ENCODE measurements around the gene DCAF12L2. TPM values are rescaled to one million over a fixed set of nuclear protein-coding genes. Genes with fewer than 3 reads are reported as not detected.
"Not testable (repeated sequence)": the region's sequence is repeated elsewhere in the genome, so short reads cannot be mapped to it uniquely, and the experiment has no call there.

DCAF12L2 gene
- total RNA-seq, result not detected
- not detected for total RNA-seq (2013)
- 0 to 0.14 (median 0) reads per million in 29 experiments for total RNA-seq

DNA sequence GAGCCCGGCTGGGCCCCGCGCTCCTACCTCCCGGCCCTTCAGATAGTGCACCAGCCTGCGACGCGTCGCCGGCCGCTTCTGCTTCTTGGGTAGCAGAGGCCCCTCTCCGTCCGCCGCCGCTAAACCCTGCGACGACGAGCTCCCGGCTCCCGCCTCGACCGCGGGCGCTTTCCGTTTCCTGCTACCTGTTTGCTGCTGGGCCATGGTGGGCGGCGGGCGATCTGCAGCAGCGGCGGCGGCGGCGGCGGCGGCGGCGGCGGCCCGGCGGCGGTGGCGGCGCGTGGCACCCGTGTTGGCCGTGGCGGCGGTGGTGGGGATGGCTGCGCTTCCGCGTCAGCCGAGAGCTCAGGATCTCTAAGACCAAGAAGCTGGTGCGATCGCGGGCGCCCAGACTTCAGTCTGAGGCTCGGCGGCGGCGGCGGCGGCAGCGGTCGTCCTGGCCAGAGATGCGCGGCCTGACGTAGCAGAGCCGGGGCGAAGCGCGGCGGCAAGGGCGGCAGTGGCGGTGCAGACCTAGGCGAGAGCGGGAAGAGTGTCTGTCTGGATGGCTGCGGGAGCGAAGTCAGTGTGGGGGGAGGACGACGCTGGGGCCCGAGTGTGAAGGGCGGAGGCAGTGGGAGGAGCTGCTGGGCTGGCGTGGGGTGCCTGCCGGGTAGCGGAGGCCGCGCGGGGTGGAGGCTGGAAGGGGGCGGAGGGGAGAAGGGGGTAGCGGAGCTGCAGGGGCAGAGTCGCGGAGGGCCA is at the start of gene DCAF12L2:
DCAF12L2 (minus strand) TSS at position 569 of the 741 bp plus-strand sequence; CDS start at position 204, 365 bp downstream.
- peaks cover 10 to 31% of the 10 kb centered on the region in 2 donors for H3K27me3 Mint-ChIP-seq
- no peaks in the 10 kb centered on the region for H3K9me3 Mint-ChIP-seq
- H3K36me3 ChIP-seq (ENCODE audit: control insufficient read depth in 2 of 2, extremely low read depth in 1 of 2, insufficient read depth in 1 of 2, low read length in 1 of 2), result no peaks in the 10 kb centered on the region
- H3K27ac ChIP-seq (ENCODE audit: low read length), result no peak within 1 kb of the TSS
- H3K4me1 ChIP-seq (ENCODE audit: control insufficient read depth in 1 of 2, extremely low read depth in 1 of 2, insufficient read depth in 2 of 2, low read length in 2 of 2), result no peaks in the 10 kb centered on the region
- peaks cover 0 to 1% (median 0%) of the 10 kb centered on the region in 3 donors for H3K4me1 Mint-ChIP-seq
- H3K27me3 ChIP-seq (replicated peaks in 1 of 2; ENCODE audit: control insufficient read depth in 2 of 2, extremely low read depth in 1 of 2, insufficient read depth in 2 of 2, low read length in 1 of 2), result peaks cover 0 to 8% of the 10 kb centered on the region in 2 experiments
- ChIA-PET CTCF (interaction anchor here in 1 of 2 donors (0.6 kb wide), 1 partner anchor 31 kb away, joined by 6 read pairs; no protein-coding TSS in a partner anchor), POLR2A (no interaction called here)
- H3K27ac Mint-ChIP-seq, result no peak within 1 kb of the TSS
- WGBS (ENCODE audit: insufficient coverage), result 14% methylated on average over 52 of the region's 91 CpGs
- H3K4me3 ChIP-seq (ENCODE audit: control insufficient read depth in 1 of 2, extremely low read depth in 1 of 2, low read length in 1 of 2), result no peak within 1 kb of the TSS
- ATAC-seq (replicated peaks in 1 of 4) (peak in 1 of 4 experiments; percentile 27), DNase-seq (peak in 1 of 35 experiments; percentile 0)
- no peaks in the 10 kb centered on the region for H3K9me3 ChIP-seq
- H3K36me3 Mint-ChIP-seq, result no peaks in the 10 kb centered on the region
- peak within 1 kb of the TSS in 2 of 3 donors; percentile 46 to 52 for H3K4me3 Mint-ChIP-seq

DNA sequence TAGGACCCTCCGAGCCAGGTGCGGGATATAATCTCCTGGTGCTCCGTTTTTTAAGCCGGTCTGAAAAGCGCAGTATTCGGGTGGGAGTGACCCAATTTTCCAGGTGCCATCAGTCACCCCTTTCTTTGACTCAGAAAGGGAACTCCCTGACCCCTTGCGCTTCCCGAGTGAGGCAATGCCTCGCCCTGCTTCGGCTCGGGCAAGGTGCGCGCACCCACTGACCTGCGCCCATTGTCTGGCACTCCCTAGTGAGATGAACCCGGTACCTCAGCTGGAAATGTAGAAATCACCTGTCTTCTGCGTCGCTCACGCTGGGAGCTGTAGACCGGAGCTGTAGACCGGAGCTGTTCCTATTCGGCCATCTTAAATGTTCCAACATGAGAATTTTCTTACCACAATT is 24.8 kb upstream of the DCAF12L2 start:
- WGBS (ENCODE audit: insufficient coverage), result 100% methylated on average over 7 of the region's 21 CpGs
- CTCF ChIA-PET, result not testable (repeated sequence)

DNA sequence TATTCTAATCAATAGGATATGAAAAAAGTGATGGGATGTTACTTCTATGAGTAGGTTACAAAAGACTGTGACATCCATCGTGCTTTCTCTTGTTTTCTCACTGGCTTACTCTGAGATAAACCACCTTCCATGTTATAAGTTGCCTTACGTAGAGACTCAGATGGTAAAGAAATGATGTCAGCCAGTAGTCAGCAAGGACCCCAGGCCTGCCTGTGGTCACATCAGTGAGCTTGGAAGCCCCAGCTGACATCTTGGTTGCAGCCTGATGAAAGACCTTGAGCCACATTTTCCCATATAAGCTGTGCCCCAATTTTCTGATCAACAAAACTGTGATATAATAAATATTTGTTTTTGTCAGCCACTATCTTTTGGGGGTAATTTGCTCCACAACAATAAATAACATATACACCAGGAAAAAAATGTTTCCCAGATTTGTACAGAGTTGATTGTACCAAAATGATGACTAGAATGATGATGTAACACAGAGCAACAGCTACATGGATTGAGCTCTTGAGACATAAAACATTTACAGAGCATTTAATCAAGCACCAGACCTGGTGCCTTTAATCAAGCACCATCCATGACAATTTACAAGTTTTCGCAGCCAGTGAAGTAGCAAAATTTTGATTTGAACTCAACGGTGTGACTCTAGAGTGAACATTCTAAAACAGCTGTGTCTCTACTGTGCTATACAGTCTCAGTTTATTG is 11.2 kb upstream of the DCAF12L2 start:
- ChIA-PET CTCF (no interaction called here), POLR2A (no interaction called here)
- Histone ChIP-seq H3K4me3 (ENCODE audit: control insufficient read depth in 1 of 2, extremely low read depth in 1 of 2, low read length in 1 of 2) (no peak overlapping the region), H3K27me3 (replicated peaks in 1 of 2; ENCODE audit: control insufficient read depth in 2 of 2, extremely low read depth in 1 of 2, insufficient read depth in 2 of 2, low read length in 1 of 2) (no peaks in the 10 kb centered on the region), H3K9me3 (no peaks in the 10 kb centered on the region), H3K36me3 (ENCODE audit: control insufficient read depth in 2 of 2, extremely low read depth in 1 of 2, insufficient read depth in 1 of 2, low read length in 1 of 2) (no peaks in the 10 kb centered on the region), H3K4me1 (ENCODE audit: control insufficient read depth in 1 of 2, extremely low read depth in 1 of 2, insufficient read depth in 2 of 2, low read length in 2 of 2) (no peaks in the 10 kb centered on the region), H3K27ac (ENCODE audit: low read length) (no peak overlapping the region)
- no peaks in the 10 kb centered on the region for H3K9me3 Mint-ChIP-seq
- no peak overlapping the region for H3K4me3 Mint-ChIP-seq
- no peak for DNase-seq
- WGBS (ENCODE audit: insufficient coverage), result no CpG with 5 or more reads among the region's 4 CpGs
- peaks cover 0 to 12% of the 10 kb centered on the region in 2 donors for H3K27me3 Mint-ChIP-seq
- no peak for ATAC-seq (replicated peaks in 1 of 4)
- no peaks in the 10 kb centered on the region for H3K36me3 Mint-ChIP-seq
- H3K27ac Mint-ChIP-seq, result no peak overlapping the region
- no peaks in the 10 kb centered on the region for H3K4me1 Mint-ChIP-seq

More for the DNA sequence above, 24.8 kb upstream of the DCAF12L2 start:
- H3K4me3 ChIP-seq (ENCODE audit: control insufficient read depth in 1 of 2, extremely low read depth in 1 of 2, low read length in 1 of 2); H3K36me3 ChIP-seq (ENCODE audit: control insufficient read depth in 2 of 2, extremely low read depth in 1 of 2, insufficient read depth in 1 of 2, low read length in 1 of 2); H3K27me3 ChIP-seq (replicated peaks in 1 of 2; ENCODE audit: control insufficient read depth in 2 of 2, extremely low read depth in 1 of 2, insufficient read depth in 2 of 2, low read length in 1 of 2); H3K4me1 Mint-ChIP-seq; H3K9me3 Mint-ChIP-seq; ATAC-seq (replicated peaks in 1 of 4); H3K27ac ChIP-seq (ENCODE audit: low read length); DNase-seq; H3K27me3 Mint-ChIP-seq; H3K36me3 Mint-ChIP-seq; H3K9me3 ChIP-seq; POLR2A ChIA-PET; H3K4me1 ChIP-seq (ENCODE audit: control insufficient read depth in 1 of 2, extremely low read depth in 1 of 2, insufficient read depth in 2 of 2, low read length in 2 of 2); H3K27ac Mint-ChIP-seq; H3K4me3 Mint-ChIP-seq: not testable (repeated sequence)

DNA sequence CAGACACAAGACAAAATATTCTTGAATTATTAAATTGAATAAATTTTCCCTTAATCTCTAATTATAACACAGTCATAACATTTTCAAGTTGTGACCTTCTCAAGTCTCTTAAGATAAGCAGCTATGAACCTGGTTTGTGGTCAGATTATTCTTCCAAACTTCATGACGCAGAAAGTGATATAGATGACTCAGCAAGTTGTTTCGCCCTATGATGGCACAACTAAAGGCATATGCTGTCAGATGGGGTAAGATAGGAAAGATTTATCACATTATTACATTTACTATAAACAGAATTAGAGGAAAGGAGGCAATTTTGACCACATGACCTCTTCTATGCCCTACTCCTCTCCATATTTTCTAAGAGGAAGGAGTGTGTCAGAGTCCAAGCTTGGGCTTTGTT is 4.6 kb upstream of the DCAF12L2 start:
- no peaks in the 10 kb centered on the region for H3K36me3 ChIP-seq (ENCODE audit: control insufficient read depth in 2 of 2, extremely low read depth in 1 of 2, insufficient read depth in 1 of 2, low read length in 1 of 2)
- DNase-seq (no peak), ATAC-seq (replicated peaks in 1 of 4) (no peak)
- ChIA-PET CTCF (no interaction called here), POLR2A (interaction anchor here in 1 of 2 donors (0.5 kb wide), 1 partner anchor 991 kb away, joined by 5 read pairs; no protein-coding TSS in a partner anchor)
- Mint-ChIP-seq H3K27ac (no peak overlapping the region), H3K27me3 (peaks cover 0 to 28% of the 10 kb centered on the region in 2 donors), H3K4me3 (no peak overlapping the region), H3K9me3 (no peaks in the 10 kb centered on the region), H3K4me1 (peaks cover 0 to 1% (median 0%) of the 10 kb centered on the region in 3 donors), H3K36me3 (no peaks in the 10 kb centered on the region)
- H3K4me1 ChIP-seq (ENCODE audit: control insufficient read depth in 1 of 2, extremely low read depth in 1 of 2, insufficient read depth in 2 of 2, low read length in 2 of 2), result no peaks in the 10 kb centered on the region
- WGBS (ENCODE audit: insufficient coverage), result no CpG with 5 or more reads among the region's 2 CpGs
- no peak overlapping the region for H3K27ac ChIP-seq (ENCODE audit: low read length)
- no peaks in the 10 kb centered on the region for H3K9me3 ChIP-seq
- H3K4me3 ChIP-seq (ENCODE audit: control insufficient read depth in 1 of 2, extremely low read depth in 1 of 2, low read length in 1 of 2), result no peak overlapping the region
- H3K27me3 ChIP-seq (replicated peaks in 1 of 2; ENCODE audit: control insufficient read depth in 2 of 2, extremely low read depth in 1 of 2, insufficient read depth in 2 of 2, low read length in 1 of 2), result peaks cover 0 to 3% of the 10 kb centered on the region in 2 experiments

DNA sequence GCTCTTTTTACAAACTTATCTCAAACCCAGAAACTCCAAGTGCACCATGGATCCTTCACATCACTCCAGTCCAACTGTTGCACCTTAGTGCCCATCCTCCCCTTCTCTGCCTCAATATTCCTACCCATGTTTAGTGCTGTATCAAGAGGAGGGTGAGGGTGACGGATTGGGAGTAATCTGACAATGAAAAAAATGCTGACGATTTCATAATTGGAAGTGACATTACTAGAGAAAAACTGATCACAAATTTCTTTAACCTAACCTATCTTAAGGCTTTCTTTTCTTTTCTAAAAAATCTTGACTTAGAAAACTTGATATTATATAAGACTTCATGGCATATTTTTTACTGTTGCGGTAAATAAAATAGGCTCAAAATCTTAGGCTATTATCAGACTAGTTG is 1.5 kb upstream of the DCAF12L2 start:
- Histone ChIP-seq H3K9me3 (no peaks in the 10 kb centered on the region), H3K4me1 (ENCODE audit: control insufficient read depth in 1 of 2, extremely low read depth in 1 of 2, insufficient read depth in 2 of 2, low read length in 2 of 2) (no peaks in the 10 kb centered on the region), H3K4me3 (ENCODE audit: control insufficient read depth in 1 of 2, extremely low read depth in 1 of 2, low read length in 1 of 2) (no peak overlapping the region), H3K27ac (ENCODE audit: low read length) (no peak overlapping the region), H3K27me3 (replicated peaks in 1 of 2; ENCODE audit: control insufficient read depth in 2 of 2, extremely low read depth in 1 of 2, insufficient read depth in 2 of 2, low read length in 1 of 2) (peaks cover 0 to 8% of the 10 kb centered on the region in 2 experiments), H3K36me3 (ENCODE audit: control insufficient read depth in 2 of 2, extremely low read depth in 1 of 2, insufficient read depth in 1 of 2, low read length in 1 of 2) (no peaks in the 10 kb centered on the region)
- Mint-ChIP-seq H3K36me3 (no peaks in the 10 kb centered on the region), H3K9me3 (no peaks in the 10 kb centered on the region), H3K27ac (no peak overlapping the region), H3K4me3 (peak overlapping the region in 1 of 3 donors; percentile 37), H3K27me3 (peaks cover 10 to 32% of the 10 kb centered on the region in 2 donors), H3K4me1 (peaks cover 0 to 1% (median 0%) of the 10 kb centered on the region in 3 donors)
- ATAC-seq (replicated peaks in 1 of 4) (no peak), DNase-seq (no peak)
- no CpG with 5 or more reads among the region's 3 CpGs for WGBS (ENCODE audit: insufficient coverage)
- CTCF ChIA-PET, result no interaction called here
- POLR2A ChIA-PET, result no interaction called here

DNA sequence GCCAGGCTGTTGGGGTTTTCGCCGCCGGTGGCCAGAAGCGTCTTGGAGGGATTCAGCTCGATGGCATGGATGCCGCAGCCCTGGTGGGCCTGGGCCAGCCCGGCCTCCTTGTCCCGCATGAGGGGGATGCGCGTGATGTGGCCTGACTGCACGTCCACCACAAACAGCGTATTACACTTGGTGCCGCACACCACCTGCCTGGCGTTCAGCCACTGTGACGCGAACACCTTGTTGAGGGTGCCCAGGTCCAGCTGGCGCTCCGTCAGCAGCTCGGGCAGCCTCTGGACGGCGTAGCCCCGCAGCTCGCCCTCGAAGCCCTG is 728 bp downstream of the DCAF12L2 start:
- Histone ChIP-seq H3K27me3 (replicated peaks in 1 of 2; ENCODE audit: control insufficient read depth in 2 of 2, extremely low read depth in 1 of 2, insufficient read depth in 2 of 2, low read length in 1 of 2) (peaks cover 0 to 8% of the 10 kb centered on the region in 2 experiments), H3K4me1 (ENCODE audit: control insufficient read depth in 1 of 2, extremely low read depth in 1 of 2, insufficient read depth in 2 of 2, low read length in 2 of 2) (no peaks in the 10 kb centered on the region), H3K27ac (ENCODE audit: low read length) (no peak overlapping the region), H3K9me3 (no peaks in the 10 kb centered on the region), H3K4me3 (ENCODE audit: control insufficient read depth in 1 of 2, extremely low read depth in 1 of 2, low read length in 1 of 2) (no peak overlapping the region), H3K36me3 (ENCODE audit: control insufficient read depth in 2 of 2, extremely low read depth in 1 of 2, insufficient read depth in 1 of 2, low read length in 1 of 2) (no peaks in the 10 kb centered on the region)
- Mint-ChIP-seq H3K27me3 (peaks cover 10 to 31% of the 10 kb centered on the region in 2 donors), H3K27ac (no peak overlapping the region), H3K4me3 (peak overlapping the region in 1 of 3 donors; percentile 48), H3K9me3 (no peaks in the 10 kb centered on the region), H3K4me1 (peaks cover 0 to 1% (median 0%) of the 10 kb centered on the region in 3 donors), H3K36me3 (no peaks in the 10 kb centered on the region)
- DNase-seq (no peak), ATAC-seq (replicated peaks in 1 of 4) (no peak)
- POLR2A ChIA-PET, result no interaction called here
- WGBS (ENCODE audit: insufficient coverage), result 69% methylated on average over 21 of the region's 24 CpGs
- CTCF ChIA-PET, result no interaction called here

Data from T-cell (primary cell).